K562 (cell line): ENCODE data around the gene CHMP4B. TPM values are rescaled to one million over a fixed set of nuclear protein-coding genes. Genes with fewer than 3 reads are reported as not detected.

Experiments
- ERF ChIP-seq: fragments of 450-650 bp; formaldehyde crosslinking; IDR thresholded peaks from 2 replicates; pipeline ENCODE4 v1.4.0; 2020; ENCODE audit warnings: mild to moderate bottlenecking, mixed read lengths
- FOXM1 ChIP-seq, 2 experiments: fragments of 450-650 bp in 1 of 2; sonication (generic) in 1 of 2; formaldehyde crosslinking in 1 of 2; IDR thresholded peaks; 2 replicates each; pipeline versions ENCODE4 v1.6.1 to v1.9.0; 2017 to 2022; ENCODE audit warnings: low read depth in 2 of 2, mild to moderate bottlenecking in 2 of 2, missing genetic modification reagents in 1 of 2, moderate library complexity in 1 of 2
- MCM2 ChIP-seq: fragments of 450-650 bp; IDR thresholded peaks from 2 replicates; pipeline ENCODE4 v1.6.1; 2017; ENCODE audit warnings: low read depth, mild to moderate bottlenecking
- PHTF2 ChIP-seq: fragments of 250-450 bp; sonication (Bioruptor Pico); IDR thresholded peaks from 2 replicates; pipeline ENCODE4 v1.5.0; 2021; ENCODE audit warnings: mild to moderate bottlenecking
- SREBF2 ChIP-seq: sonication (generic); formaldehyde crosslinking; IDR thresholded peaks from 2 replicates; pipeline ENCODE4 v1.4.0; 2020; ENCODE audit warnings: mild to moderate bottlenecking, missing genetic modification reagents
- SRSF9 ChIP-seq: fragments of 200-400 bp; formaldehyde crosslinking; IDR thresholded peaks from 2 replicates; pipeline ENCODE4 v1.6.1; 2017; ENCODE audit warnings: low read depth, low read length, borderline replicate concordance
- ZNF175 ChIP-seq: fragments of 200-800 bp; sonication (Bioruptor generic); IDR thresholded peaks from 2 replicates; pipeline ENCODE4 v1.6.1; 2016; ENCODE audit warnings: low read depth, mild to moderate bottlenecking, missing genetic modification characterization, missing compliant biosample characterization
- ZNF263 ChIP-seq: sonication (generic); formaldehyde crosslinking; IDR thresholded peaks from 2 replicates; pipeline ENCODE4 v1.8.0; 2022; ENCODE audit warnings: mild to moderate bottlenecking, missing genetic modification reagents, borderline replicate concordance
- ZNF41 ChIP-seq: fragments of 250-450 bp; sonication (Bioruptor Pico); conservative IDR thresholded peaks from 2 replicates; pipeline ENCODE4 v1.4.0; 2020; ENCODE audit warnings: mild to moderate bottlenecking
- ZNF586 ChIP-seq: fragments of 450-650 bp; formaldehyde crosslinking; conservative IDR thresholded peaks from 2 replicates; pipeline ENCODE4 v1.4.0; 2020; ENCODE audit warnings: mild to moderate bottlenecking, moderate library complexity
- ZNF778 ChIP-seq: fragments of 450-650 bp; formaldehyde crosslinking; IDR thresholded peaks from 2 replicates; pipeline ENCODE4 v1.4.0; 2020; ENCODE audit warnings: mild to moderate bottlenecking, moderate library complexity
- polyA plus RNA-seq, 8 experiments: library from polyadenylated mRNA; depleted of rRNA in 4 of 8; stranded (reverse) in 5 of 8; unstranded in 3 of 8; fragments of >200 nt; fragmentation: Nextera tagmentation in 2 of 8; fragmentation: Illumina TruSeq in 1 of 8; extraction: Ambion mirVana in 2 of 8; extraction: Trizol in 1 of 8; gene quantifications; 2 replicates each; pipeline versions ENCODE4 v1.2.1 to v1.2.3, GENCODE V29; 2011 to 2014; ENCODE audit warnings: inconsistent platforms in 1 of 8, missing spikeins in 1 of 8
- total RNA-seq, 7 experiments: library from RNA; depleted of rRNA in 6 of 7; stranded (reverse); fragments of >200 nt in 6 of 7; fragmentation: Illumina TruSeq in 2 of 7; extraction: Trizol in 2 of 7; gene quantifications; 2 replicates each; pipeline versions ENCODE4 v1.2.1 to v1.2.3, GENCODE V29; 2011 to 2021; ENCODE audit warnings: low replicate concordance in 1 of 7
- TF ChIP-seq, protein P1 (sequence below): sonication (generic); formaldehyde crosslinking; IDR thresholded peaks from 2 replicates; pipeline ENCODE4 v1.8.0; 2022; ENCODE audit warnings: missing genetic modification reagents, mild to moderate bottlenecking, moderate library complexity, borderline replicate concordance
- TF ChIP-seq, protein P2 (sequence below): fragments of 250-450 bp; sonication (Bioruptor Pico); IDR thresholded peaks from 2 replicates; pipeline ENCODE4 v1.9.0; 2021; ENCODE audit warnings: mild to moderate bottlenecking

The CHMP4B gene
- total and polyA plus RNA-seq, 9 of the 15 experiments (the other 6 are each of a cell fraction or from before 2014, with no cell fraction given), result 1.8 to 64.7 (median 31.8) TPM

- TF ChIP-seq MCM2 (no peak), SREBF2 (no peak), ZNF41 (CRISPR knock-in tag) (no peak), FOXM1 (IDR thresholded peaks at IDR 0.05; ENCODE audit: low read depth) (no peak), FOXM1 (CRISPR knock-in tag; IDR thresholded peaks at IDR 0.05; ENCODE audit: low read depth) (no peak), PHTF2 (CRISPR knock-in tag) (no peak), ERF (CRISPR knock-in tag) (no peak), SRSF9 (no peak), ZNF586 (CRISPR knock-in tag) (no peak), ZNF263 (CRISPR knock-in tag) (no peak), ZNF175 (CRISPR knock-in tag) (no peak), ZNF778 (CRISPR knock-in tag) (no peak)
- TF ChIP-seq, protein P1, sequence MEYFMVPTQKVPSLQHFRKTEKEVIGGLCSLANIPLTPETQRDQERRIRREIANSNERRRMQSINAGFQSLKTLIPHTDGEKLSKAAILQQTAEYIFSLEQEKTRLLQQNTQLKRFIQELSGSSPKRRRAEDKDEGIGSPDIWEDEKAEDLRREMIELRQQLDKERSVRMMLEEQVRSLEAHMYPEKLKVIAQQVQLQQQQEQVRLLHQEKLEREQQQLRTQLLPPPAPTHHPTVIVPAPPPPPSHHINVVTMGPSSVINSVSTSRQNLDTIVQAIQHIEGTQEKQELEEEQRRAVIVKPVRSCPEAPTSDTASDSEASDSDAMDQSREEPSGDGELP (CRISPR knock-in tag), result no peak
- TF ChIP-seq, protein P2, sequence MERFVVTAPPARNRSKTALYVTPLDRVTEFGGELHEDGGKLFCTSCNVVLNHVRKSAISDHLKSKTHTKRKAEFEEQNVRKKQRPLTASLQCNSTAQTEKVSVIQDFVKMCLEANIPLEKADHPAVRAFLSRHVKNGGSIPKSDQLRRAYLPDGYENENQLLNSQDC (CRISPR knock-in tag), result no peak
Measured at GRCh38 chr20:33815671-33816070, 4.5 kb downstream of the CHMP4B start (continued).
